ENCODE results near the gene CCR6. TPM values are rescaled to one million over a fixed set of nuclear protein-coding genes. Genes with fewer than 3 reads are reported as not detected.

Gene CCR6
- total RNA-seq, 1 experiment from 2014 or later: not detected

GRCh38 chr6:167154895-167155294 is 32.0 kb downstream of the CCR6 start:
- no peak overlapping the region for H3K27ac ChIP-seq (ENCODE audit: insufficient read length, low read depth, low read length)
- WGBS (ENCODE audit: extremely low coverage, insufficient read length, low lambda C conversion rate): no CpG with 5 or more reads among the region's 2 CpGs

More at GRCh38 chr6:167154895-167155294, 32.0 kb downstream of the CCR6 start:
- no peak overlapping the region for H4K8ac ChIP-seq (replicated peaks; ENCODE audit: insufficient read length, low read depth, low read length)
- no peaks in the 10 kb centered on the region for H3K27me3 ChIP-seq (ENCODE audit: insufficient read depth, low read length)
- no peak overlapping the region for H2BK20ac ChIP-seq (ENCODE audit: low read depth, low read length, poor library complexity, severe bottlenecking)
- no peaks in the 10 kb centered on the region for H4K20me1 ChIP-seq (ENCODE audit: control insufficient read depth, insufficient read depth, insufficient read length)
- no peaks in the 10 kb centered on the region for H3K9me3 ChIP-seq (ENCODE audit: control insufficient read depth, low read depth, low read length)
- no peak overlapping the region for H3K23ac ChIP-seq (ENCODE audit: insufficient read length, low read depth, low read length)
- H3K14ac ChIP-seq (ENCODE audit: insufficient read depth, low read length): no peak overlapping the region
- Mint-ChIP-seq H3K27me3 (ENCODE audit: low read depth) (peaks cover 3% of the 10 kb centered on the region; the same call in 1 of the 2 replicates), H3K4me3 (no peak overlapping the region), H3K36me3 (ENCODE audit: insufficient read depth in 1 of 3, low read depth in 3 of 3) (peaks cover 0 to 9% (median 8%) of the 10 kb centered on the region in 3 experiments; a peak in 6 of 7 replicates), H3K4me1 (peaks cover 22 to 38% of the 10 kb centered on the region in 2 experiments), H3K9me3 (peaks cover 5 to 6% of the 10 kb centered on the region in 2 experiments; a peak in 4 of 5 replicates), H3K27ac (no peak overlapping the region)
- H2BK12ac ChIP-seq (ENCODE audit: insufficient read length, low read depth, low read length): no peak overlapping the region
- no peak overlapping the region for H3K18ac ChIP-seq (ENCODE audit: insufficient read length, low read depth, low read length)
- TF ChIP-seq, protein P1, sequence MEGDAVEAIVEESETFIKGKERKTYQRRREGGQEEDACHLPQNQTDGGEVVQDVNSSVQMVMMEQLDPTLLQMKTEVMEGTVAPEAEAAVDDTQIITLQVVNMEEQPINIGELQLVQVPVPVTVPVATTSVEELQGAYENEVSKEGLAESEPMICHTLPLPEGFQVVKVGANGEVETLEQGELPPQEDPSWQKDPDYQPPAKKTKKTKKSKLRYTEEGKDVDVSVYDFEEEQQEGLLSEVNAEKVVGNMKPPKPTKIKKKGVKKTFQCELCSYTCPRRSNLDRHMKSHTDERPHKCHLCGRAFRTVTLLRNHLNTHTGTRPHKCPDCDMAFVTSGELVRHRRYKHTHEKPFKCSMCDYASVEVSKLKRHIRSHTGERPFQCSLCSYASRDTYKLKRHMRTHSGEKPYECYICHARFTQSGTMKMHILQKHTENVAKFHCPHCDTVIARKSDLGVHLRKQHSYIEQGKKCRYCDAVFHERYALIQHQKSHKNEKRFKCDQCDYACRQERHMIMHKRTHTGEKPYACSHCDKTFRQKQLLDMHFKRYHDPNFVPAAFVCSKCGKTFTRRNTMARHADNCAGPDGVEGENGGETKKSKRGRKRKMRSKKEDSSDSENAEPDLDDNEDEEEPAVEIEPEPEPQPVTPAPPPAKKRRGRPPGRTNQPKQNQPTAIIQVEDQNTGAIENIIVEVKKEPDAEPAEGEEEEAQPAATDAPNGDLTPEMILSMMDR (conservative IDR thresholded peaks at IDR 0.05): no peak
- H3K23me2 ChIP-seq (ENCODE audit: insufficient read length, low read depth, low read length, poor library complexity, severe bottlenecking): no peaks in the 10 kb centered on the region
- H3K4me2 ChIP-seq (ENCODE audit: insufficient read depth, insufficient read length, low read length): no peak overlapping the region
- no peak overlapping the region for H3T11ph ChIP-seq (ENCODE audit: low read length)
- H2AFZ ChIP-seq (ENCODE audit: low read length): no peak overlapping the region
- H3K4ac ChIP-seq (ENCODE audit: low read depth, low read length): no peak overlapping the region
- H3K9ac ChIP-seq (ENCODE audit: extremely low read depth, insufficient read length, low read length): no peak overlapping the region
- no peak overlapping the region for H3K56ac ChIP-seq (ENCODE audit: insufficient read length, low read depth, low read length)
- no peak overlapping the region for H2BK120ac ChIP-seq (ENCODE audit: low read depth, low read length, poor library complexity, severe bottlenecking)
- H2BK5ac ChIP-seq (ENCODE audit: insufficient read length, low read length): no peak overlapping the region
- no peaks in the 10 kb centered on the region for H3K79me1 ChIP-seq (ENCODE audit: insufficient read depth, low read depth, low read length, poor library complexity, severe bottlenecking)
- no peak for DNase-seq
- H3K79me2 ChIP-seq (ENCODE audit: insufficient read depth, low read length): no peaks in the 10 kb centered on the region
- H4K5ac ChIP-seq (ENCODE audit: insufficient read length, low read depth, low read length): no peak overlapping the region
- no peak overlapping the region for H4K91ac ChIP-seq (ENCODE audit: insufficient read length, low read depth, low read length)
- peaks cover 10% of the 10 kb centered on the region; the same call in 1 of the 2 replicates for H3K4me1 ChIP-seq (ENCODE audit: insufficient read depth, low read length)
- no peak overlapping the region for H2BK15ac ChIP-seq (ENCODE audit: low read depth, low read length)
- H2AK5ac ChIP-seq (ENCODE audit: insufficient read length, low read length): no peak overlapping the region
